ENCODE measurements around the gene MAP3K14.

DNA sequence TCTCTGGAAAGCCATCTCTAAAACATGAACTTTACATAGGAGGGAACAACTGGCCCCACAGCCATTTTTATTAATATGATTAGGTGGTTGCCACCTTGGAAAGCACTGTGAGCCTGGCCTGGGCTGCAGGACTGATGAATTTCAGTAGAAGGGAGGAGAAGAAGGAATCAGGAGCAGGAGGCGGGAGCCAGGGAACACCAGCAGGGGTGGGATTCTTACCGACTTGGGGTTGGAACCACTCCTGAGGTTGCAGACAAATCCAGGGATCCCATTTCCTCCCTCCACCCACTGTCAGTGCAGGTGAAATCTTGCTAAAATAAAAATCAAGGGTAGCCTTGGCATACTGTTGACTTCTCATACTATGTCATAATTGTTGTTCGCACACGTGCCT is 16.9 kb upstream of the MAP3K14 start:
- TF ChIP-seq POLR2AphosphoS5 (IDR thresholded peaks at IDR 0.05) = no peak
- TF ChIP-seq, protein P1, sequence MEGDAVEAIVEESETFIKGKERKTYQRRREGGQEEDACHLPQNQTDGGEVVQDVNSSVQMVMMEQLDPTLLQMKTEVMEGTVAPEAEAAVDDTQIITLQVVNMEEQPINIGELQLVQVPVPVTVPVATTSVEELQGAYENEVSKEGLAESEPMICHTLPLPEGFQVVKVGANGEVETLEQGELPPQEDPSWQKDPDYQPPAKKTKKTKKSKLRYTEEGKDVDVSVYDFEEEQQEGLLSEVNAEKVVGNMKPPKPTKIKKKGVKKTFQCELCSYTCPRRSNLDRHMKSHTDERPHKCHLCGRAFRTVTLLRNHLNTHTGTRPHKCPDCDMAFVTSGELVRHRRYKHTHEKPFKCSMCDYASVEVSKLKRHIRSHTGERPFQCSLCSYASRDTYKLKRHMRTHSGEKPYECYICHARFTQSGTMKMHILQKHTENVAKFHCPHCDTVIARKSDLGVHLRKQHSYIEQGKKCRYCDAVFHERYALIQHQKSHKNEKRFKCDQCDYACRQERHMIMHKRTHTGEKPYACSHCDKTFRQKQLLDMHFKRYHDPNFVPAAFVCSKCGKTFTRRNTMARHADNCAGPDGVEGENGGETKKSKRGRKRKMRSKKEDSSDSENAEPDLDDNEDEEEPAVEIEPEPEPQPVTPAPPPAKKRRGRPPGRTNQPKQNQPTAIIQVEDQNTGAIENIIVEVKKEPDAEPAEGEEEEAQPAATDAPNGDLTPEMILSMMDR (IDR thresholded peaks at IDR 0.05) = no peak

All from prostate gland (tissue), 2 donors.